ENCODE measurements around the gene U2SURP.

The U2SURP gene

GRCh38 chr3:143103652-143104051, 102.3 kb downstream of the U2SURP start:
- Histone ChIP-seq H3K27me3 (ENCODE audit: control insufficient read depth, low read length) (no peaks in the 10 kb centered on the region; the same call in 1 of the 2 replicates), H4K20me1 (ENCODE audit: control insufficient read depth, insufficient read depth, low read depth, low read length) (no peaks in the 10 kb centered on the region), H3K9me3 (ENCODE audit: control insufficient read depth, insufficient read depth, low read length) (peaks cover 12% of the 10 kb centered on the region)

GRCh38 chr3:143105170-143105569, 103.8 kb downstream of the U2SURP start:
- no peaks in the 10 kb centered on the region for H3K36me3 ChIP-seq (ENCODE audit: control insufficient read depth, low read length)
- H3F3A ChIP-seq (ENCODE audit: control insufficient read depth, insufficient read depth): no peaks in the 10 kb centered on the region
- H3K4me1 ChIP-seq (ENCODE audit: control insufficient read depth, low read length): no peaks in the 10 kb centered on the region
- H3K4me2 ChIP-seq (ENCODE audit: low read length): no peak overlapping the region
- H3K79me2 ChIP-seq (ENCODE audit: control insufficient read depth, low read length): no peaks in the 10 kb centered on the region
- no peaks in the 10 kb centered on the region for H3K9me2 ChIP-seq (replicated peaks; ENCODE audit: control insufficient read depth, low read length)
- no peaks in the 10 kb centered on the region for H4K20me1 ChIP-seq (ENCODE audit: control insufficient read depth, insufficient read depth, low read depth, low read length)
- TF ChIP-seq CTCF (IDR thresholded peaks at IDR 0.05; ENCODE audit: low read depth, low read length, poor library complexity, severe bottlenecking) (no peak), EZH2phosphoT487 (IDR thresholded peaks at IDR 0.05; ENCODE audit: borderline replicate concordance, low read length) (no peak)
- H3K4me3 ChIP-seq (ENCODE audit: low read length): no peak overlapping the region
- H3K27me3 ChIP-seq (ENCODE audit: control insufficient read depth, low read length): no peaks in the 10 kb centered on the region; the same call in 1 of the 2 replicates
- H3K27ac ChIP-seq (ENCODE audit: low read depth, low read length): no peak overlapping the region
- peaks cover 12% of the 10 kb centered on the region for H3K9me3 ChIP-seq (ENCODE audit: control insufficient read depth, insufficient read depth, low read length)

More at GRCh38 chr3:143103652-143104051, 102.3 kb downstream of the U2SURP start:
- H3K36me3 ChIP-seq (ENCODE audit: control insufficient read depth, low read length): no peaks in the 10 kb centered on the region
- H3K9me2 ChIP-seq (replicated peaks; ENCODE audit: control insufficient read depth, low read length): no peaks in the 10 kb centered on the region
- no peak for TF ChIP-seq CTCF (IDR thresholded peaks at IDR 0.05; ENCODE audit: low read depth, low read length, poor library complexity, severe bottlenecking)
- TF ChIP-seq EZH2phosphoT487 (IDR thresholded peaks at IDR 0.05; ENCODE audit: borderline replicate concordance, low read length): no peak
- H3K4me2 ChIP-seq (ENCODE audit: low read length): no peak overlapping the region
- no peaks in the 10 kb centered on the region for H3K4me1 ChIP-seq (ENCODE audit: control insufficient read depth, low read length)
- no peak overlapping the region for H3K27ac ChIP-seq (ENCODE audit: low read depth, low read length)
- no peak overlapping the region for H3K4me3 ChIP-seq (ENCODE audit: low read length)
- H3F3A ChIP-seq (ENCODE audit: control insufficient read depth, insufficient read depth): no peaks in the 10 kb centered on the region
- no peaks in the 10 kb centered on the region for H3K79me2 ChIP-seq (ENCODE audit: control insufficient read depth, low read length)

GRCh38 chr3:143109861-143110260, 108.5 kb downstream of the U2SURP start:
- peaks cover 11% of the 10 kb centered on the region for H3K9me3 ChIP-seq (ENCODE audit: control insufficient read depth, insufficient read depth, low read length)
- no peaks in the 10 kb centered on the region for H3K79me2 ChIP-seq (ENCODE audit: control insufficient read depth, low read length)
- no peaks in the 10 kb centered on the region for H3K4me1 ChIP-seq (ENCODE audit: control insufficient read depth, low read length)
- H3K27ac ChIP-seq (ENCODE audit: low read depth, low read length): no peak overlapping the region
- no peak overlapping the region for H3K4me2 ChIP-seq (ENCODE audit: low read length)
- no peaks in the 10 kb centered on the region for H3F3A ChIP-seq (ENCODE audit: control insufficient read depth, insufficient read depth)
- no peaks in the 10 kb centered on the region for H4K20me1 ChIP-seq (ENCODE audit: control insufficient read depth, insufficient read depth, low read depth, low read length)
- H3K27me3 ChIP-seq (ENCODE audit: control insufficient read depth, low read length): peaks cover 2% of the 10 kb centered on the region; the same call in 1 of the 2 replicates
- H3K4me3 ChIP-seq (ENCODE audit: low read length): no peak overlapping the region
- H3K9me2 ChIP-seq (replicated peaks; ENCODE audit: control insufficient read depth, low read length): no peaks in the 10 kb centered on the region
- no peak for TF ChIP-seq CTCF (IDR thresholded peaks at IDR 0.05; ENCODE audit: low read depth, low read length, poor library complexity, severe bottlenecking)
- TF ChIP-seq EZH2phosphoT487 (IDR thresholded peaks at IDR 0.05; ENCODE audit: borderline replicate concordance, low read length): no peak
- no peaks in the 10 kb centered on the region for H3K36me3 ChIP-seq (ENCODE audit: control insufficient read depth, low read length)

All from DOHH2 (cell line).